LHCN-M2 (cell line): ENCODE measurements around the gene SPATC1L. TPM values are rescaled to one million over a fixed set of nuclear protein-coding genes. Genes with fewer than 3 reads are reported as not detected.

Source experiments
- DNase-seq: peaks from one replicate; pipeline ENCODE4 v3.0.0-alpha.2; 2012; ENCODE audit warnings: low read depth
- total RNA-seq: library from RNA; depleted of rRNA; stranded (reverse); fragments of >200 nt; gene quantifications from 2 replicates; pipeline ENCODE4 v1.2.3, GENCODE V29; 2014

The SPATC1L gene
- total RNA-seq, 1 experiment from 2014 or later: 18.4 TPM

GRCh38 chr21:46215436-46216131 is 31.3 kb upstream of the SPATC1L start:
- DNase-seq: no peak

GRCh38 chr21:46214478-46215340 is 30.4 kb upstream of the SPATC1L start:
- DNase-seq: no peak

- no peak for DNase-seq
These were observed 29.5 kb upstream of the SPATC1L start for GRCh38 chr21:46213620-46214286.

- DNase-seq: no peak
These were observed 28.6 kb upstream of the SPATC1L start for GRCh38 chr21:46212721-46213484.

- no peak for DNase-seq
These were observed 27.8 kb upstream of the SPATC1L start for GRCh38 chr21:46211786-46212720.

GRCh38 chr21:46211376-46211775 is 27.1 kb upstream of the SPATC1L start:
- no peak for DNase-seq

- DNase-seq: no peak
These were observed 26.3 kb upstream of the SPATC1L start for GRCh38 chr21:46210378-46211136.

GRCh38 chr21:46208761-46209721 is 24.8 kb upstream of the SPATC1L start:
- no peak for DNase-seq

GRCh38 chr21:46207920-46208591 is 23.8 kb upstream of the SPATC1L start:
- no peak for DNase-seq

- no peak for DNase-seq
These were observed 23.0 kb upstream of the SPATC1L start for GRCh38 chr21:46207006-46207919.

GRCh38 chr21:46206163-46207005 is 22.1 kb upstream of the SPATC1L start:
- no peak for DNase-seq

- no peak for DNase-seq
These were observed 21.5 kb upstream of the SPATC1L start for GRCh38 chr21:46205766-46206162.

- DNase-seq: no peak
These were observed 20.9 kb upstream of the SPATC1L start for GRCh38 chr21:46205166-46205565.

GRCh38 chr21:46203203-46203600 is 18.9 kb upstream of the SPATC1L start:
- DNase-seq: no peak

GRCh38 chr21:46202592-46203202 is 18.4 kb upstream of the SPATC1L start:
- DNase-seq: no peak
